SIG-M5 treated with dmso at 0.1 percent for 504 hours (cell line): ENCODE results near the gene TIGD3.
"Not testable (repeated sequence)": the region's sequence is repeated elsewhere in the genome, so short reads cannot be mapped to it uniquely, and the experiment has no call there.

Experiments
- DNase-seq: peaks from one replicate; lab custom pipeline; 2025; ENCODE audit not compliant: unreplicated experiment; lab: John Stamatoyannopoulos, UW

TIGD3 gene

GRCh38 chr11:65323813-65324212 is 30.7 kb upstream of the TIGD3 start:
- no peak for DNase-seq

GRCh38 chr11:65325435-65325834 is 29.1 kb upstream of the TIGD3 start:
- no peak for DNase-seq

- no peak for DNase-seq
Observed at GRCh38 chr11:65327021-65327420, 27.5 kb upstream of the TIGD3 start.

GRCh38 chr11:65329478-65329877 is 25.1 kb upstream of the TIGD3 start:
- DNase-seq, result no peak

GRCh38 chr11:65329944-65330403 is 24.6 kb upstream of the TIGD3 start:
- peak; percentile 75 for DNase-seq

- DNase-seq, result no peak
Observed at GRCh38 chr11:65330544-65330943, 24.0 kb upstream of the TIGD3 start.

- DNase-seq, result not testable (repeated sequence)
Observed at GRCh38 chr11:65332591-65332990, 22.0 kb upstream of the TIGD3 start.

- no peak for DNase-seq
Observed at GRCh38 chr11:65334696-65335295, 19.8 kb upstream of the TIGD3 start.

GRCh38 chr11:65338676-65339075 is 15.9 kb upstream of the TIGD3 start:
- no peak for DNase-seq

- no peak for DNase-seq
Observed at GRCh38 chr11:65340226-65340625, 14.3 kb upstream of the TIGD3 start.

GRCh38 chr11:65341856-65342255 is 12.7 kb upstream of the TIGD3 start:
- no peak for DNase-seq

GRCh38 chr11:65351511-65351910 is 3.0 kb upstream of the TIGD3 start:
- DNase-seq, result no peak

- peak; percentile 39 for DNase-seq
Observed at GRCh38 chr11:65352783-65353182, 1.8 kb upstream of the TIGD3 start.

- no peak for DNase-seq
Observed at GRCh38 chr11:65353376-65353775, 1.2 kb upstream of the TIGD3 start.

- no peak for DNase-seq
Observed at GRCh38 chr11:65353900-65354264, 669 bp upstream of the TIGD3 start.

GRCh38 chr11:65355013-65355775 is 643 bp downstream of the TIGD3 start:
- DNase-seq, result peak; percentile 47

GRCh38 chr11:65355776-65356393 is 1.3 kb downstream of the TIGD3 start:
- DNase-seq, result no peak

- DNase-seq, result no peak
Observed at GRCh38 chr11:65356394-65356972, 1.9 kb downstream of the TIGD3 start.

- no peak for DNase-seq
Observed at GRCh38 chr11:65357856-65358356, 3.4 kb downstream of the TIGD3 start.

- no peak for DNase-seq
Observed at GRCh38 chr11:65362320-65362931, 7.9 kb downstream of the TIGD3 start.

- no peak for DNase-seq
Observed at GRCh38 chr11:65362966-65363365, 8.4 kb downstream of the TIGD3 start.
